Middle frontal gyrus (tissue), 1 donor: ENCODE results near the gene PRKCB.
"Not testable (repeated sequence)": the region's sequence is repeated elsewhere in the genome, so short reads cannot be mapped to it uniquely, and the experiment has no call there.

Experiments
- DNase-seq: peaks from one replicate; pipeline ENCODE4 v3.0.0-alpha.2; 2015; ENCODE audit warnings: low spot score; ENCODE audit errors: extremely low spot score

The PRKCB gene

GRCh38 chr16:24208710-24209109 lies 372.9 kb downstream of the PRKCB start:
- peak; percentile 30 for DNase-seq

- DNase-seq = no peak
Measured at GRCh38 chr16:24214992-24215391, 379.2 kb downstream of the PRKCB start.

- no peak for DNase-seq
Measured at GRCh38 chr16:24216961-24217360, 381.2 kb downstream of the PRKCB start.

GRCh38 chr16:24217461-24217860 lies 381.7 kb downstream of the PRKCB start:
- no peak for DNase-seq

GRCh38 chr16:24218299-24218698 lies 382.5 kb downstream of the PRKCB start:
- DNase-seq = no peak

GRCh38 chr16:24221219-24221618 lies 385.4 kb downstream of the PRKCB start:
- DNase-seq = no peak

- DNase-seq = peak; percentile 23
Measured at GRCh38 chr16:24228514-24228913, 392.7 kb downstream of the PRKCB start.

- no peak for DNase-seq
Measured at GRCh38 chr16:24232936-24233335, 397.2 kb downstream of the PRKCB start.

GRCh38 chr16:24234737-24235136 lies 399.0 kb downstream of the PRKCB start:
- DNase-seq = no peak

- no peak for DNase-seq
Measured at GRCh38 chr16:24235806-24236205, 400.0 kb downstream of the PRKCB start.

- DNase-seq = not testable (repeated sequence)
Measured at GRCh38 chr16:24238846-24239245, 403.1 kb downstream of the PRKCB start.

- DNase-seq = no peak
Measured at GRCh38 chr16:24246911-24247607, 411.3 kb downstream of the PRKCB start.

- peak; percentile 70 for DNase-seq
Measured at GRCh38 chr16:24253192-24253591, 417.4 kb downstream of the PRKCB start.

GRCh38 chr16:24255456-24256371 lies 419.9 kb downstream of the PRKCB start, which contains the start of gene CACNG3:
CACNG3 (plus strand) TSS chr16:24256335; CDS start chr16:24256755, 420 bp downstream.
- DNase-seq = peak; percentile 29

- DNase-seq = peak; percentile 37
Measured at GRCh38 chr16:24257958-24258357, 422.2 kb downstream of the PRKCB start.

GRCh38 chr16:24258791-24259190 lies 423.0 kb downstream of the PRKCB start:
- DNase-seq = no peak

- DNase-seq = no peak
Measured at GRCh38 chr16:24262816-24263215, 427.0 kb downstream of the PRKCB start.
